NB4 (cell line): ENCODE data around the gene CHAF1A.

ENCODE experiments used
- POLR2A ChIP-seq: IDR thresholded peaks from 2 replicates; pipeline ENCODE4 v1.6.1; 2011; ENCODE audit warnings: mild to moderate bottlenecking; ENCODE audit not compliant: insufficient read length; ENCODE audit errors: extremely low read depth
- TF ChIP-seq, protein P1 (sequence below): IDR thresholded peaks from one replicate; pipeline ENCODE4 v1.5.1; 2012; ENCODE audit warnings: low read depth, low read length

GRCh38 chr19:4354897-4355296, 47.5 kb upstream of the CHAF1A start:
- TF ChIP-seq POLR2A: no peak
- TF ChIP-seq, protein P1, sequence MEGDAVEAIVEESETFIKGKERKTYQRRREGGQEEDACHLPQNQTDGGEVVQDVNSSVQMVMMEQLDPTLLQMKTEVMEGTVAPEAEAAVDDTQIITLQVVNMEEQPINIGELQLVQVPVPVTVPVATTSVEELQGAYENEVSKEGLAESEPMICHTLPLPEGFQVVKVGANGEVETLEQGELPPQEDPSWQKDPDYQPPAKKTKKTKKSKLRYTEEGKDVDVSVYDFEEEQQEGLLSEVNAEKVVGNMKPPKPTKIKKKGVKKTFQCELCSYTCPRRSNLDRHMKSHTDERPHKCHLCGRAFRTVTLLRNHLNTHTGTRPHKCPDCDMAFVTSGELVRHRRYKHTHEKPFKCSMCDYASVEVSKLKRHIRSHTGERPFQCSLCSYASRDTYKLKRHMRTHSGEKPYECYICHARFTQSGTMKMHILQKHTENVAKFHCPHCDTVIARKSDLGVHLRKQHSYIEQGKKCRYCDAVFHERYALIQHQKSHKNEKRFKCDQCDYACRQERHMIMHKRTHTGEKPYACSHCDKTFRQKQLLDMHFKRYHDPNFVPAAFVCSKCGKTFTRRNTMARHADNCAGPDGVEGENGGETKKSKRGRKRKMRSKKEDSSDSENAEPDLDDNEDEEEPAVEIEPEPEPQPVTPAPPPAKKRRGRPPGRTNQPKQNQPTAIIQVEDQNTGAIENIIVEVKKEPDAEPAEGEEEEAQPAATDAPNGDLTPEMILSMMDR: no peak
